Nephron (organoid): ENCODE data around the gene HPRT1.

Experiments
- H3K27ac Mint-ChIP-seq, 3 experiments: 2 replicates each; pipeline ENCODE4 v1.8.0; 2020; ENCODE audit warnings: mixed read lengths in 3 of 3, mild to moderate bottlenecking in 2 of 3, moderate library complexity in 1 of 3
- H3K27me3 Mint-ChIP-seq: 2 replicates; pipeline ENCODE4 v1.8.0; 2021; ENCODE audit warnings: low read depth, mild to moderate bottlenecking, moderate library complexity, mixed read lengths
- H3K36me3 Mint-ChIP-seq: 2 replicates; pipeline ENCODE4 v1.8.0; 2020; ENCODE audit warnings: low read depth, mixed read lengths
- H3K4me1 Mint-ChIP-seq: 2 replicates; pipeline ENCODE4 v1.8.0; 2020; ENCODE audit warnings: mixed read lengths
- H3K4me3 Mint-ChIP-seq, 3 experiments: 2 replicates each; pipeline ENCODE4 v1.8.0; 2020; ENCODE audit warnings: mild to moderate bottlenecking in 3 of 3, mixed read lengths in 3 of 3, moderate library complexity in 2 of 3
- H3K9me3 Mint-ChIP-seq: 2 replicates; pipeline ENCODE4 v1.8.0; 2020; ENCODE audit warnings: mixed read lengths
- TF ChIP-seq, protein P1 (sequence below), 3 experiments: fragments of 200-600 bp; sonication (generic); IDR thresholded peaks; one replicate each; pipeline ENCODE4 v1.5.0; 2021; ENCODE audit warnings: antibody characterized with exemption in 3 of 3; ENCODE audit not compliant: unreplicated experiment in 3 of 3

The HPRT1 gene

DNA sequence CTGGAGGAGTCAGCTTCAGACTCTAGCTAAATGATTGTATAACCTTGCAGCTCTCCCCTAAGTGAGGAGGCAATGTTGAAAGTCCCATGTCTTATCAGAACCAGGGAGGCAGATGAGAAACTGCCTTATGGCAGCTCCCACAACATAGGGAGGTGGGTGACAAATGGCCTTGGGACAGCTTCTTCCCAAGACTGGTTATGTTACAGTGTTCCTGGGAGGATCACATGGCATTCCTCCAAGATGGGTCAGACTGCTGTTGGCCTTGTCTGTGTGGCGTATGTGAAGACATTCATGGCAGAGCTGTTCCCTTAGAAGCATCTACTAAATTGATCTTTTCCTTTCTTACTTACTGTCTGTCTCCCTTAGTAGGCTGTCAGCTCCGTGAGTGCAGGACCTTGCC, 42.0 kb downstream of the HPRT1 start:
- peaks cover 28% of the 10 kb centered on the region for H3K36me3 Mint-ChIP-seq
- peaks cover 9% of the 10 kb centered on the region for H3K9me3 Mint-ChIP-seq
- no peaks in the 10 kb centered on the region for H3K27me3 Mint-ChIP-seq
- no peak overlapping the region for H3K4me3 Mint-ChIP-seq
- no peaks in the 10 kb centered on the region for H3K4me1 Mint-ChIP-seq
- H3K27ac Mint-ChIP-seq: peak overlapping the region in 1 of 3 experiments; percentile 70
- TF ChIP-seq, protein P1, sequence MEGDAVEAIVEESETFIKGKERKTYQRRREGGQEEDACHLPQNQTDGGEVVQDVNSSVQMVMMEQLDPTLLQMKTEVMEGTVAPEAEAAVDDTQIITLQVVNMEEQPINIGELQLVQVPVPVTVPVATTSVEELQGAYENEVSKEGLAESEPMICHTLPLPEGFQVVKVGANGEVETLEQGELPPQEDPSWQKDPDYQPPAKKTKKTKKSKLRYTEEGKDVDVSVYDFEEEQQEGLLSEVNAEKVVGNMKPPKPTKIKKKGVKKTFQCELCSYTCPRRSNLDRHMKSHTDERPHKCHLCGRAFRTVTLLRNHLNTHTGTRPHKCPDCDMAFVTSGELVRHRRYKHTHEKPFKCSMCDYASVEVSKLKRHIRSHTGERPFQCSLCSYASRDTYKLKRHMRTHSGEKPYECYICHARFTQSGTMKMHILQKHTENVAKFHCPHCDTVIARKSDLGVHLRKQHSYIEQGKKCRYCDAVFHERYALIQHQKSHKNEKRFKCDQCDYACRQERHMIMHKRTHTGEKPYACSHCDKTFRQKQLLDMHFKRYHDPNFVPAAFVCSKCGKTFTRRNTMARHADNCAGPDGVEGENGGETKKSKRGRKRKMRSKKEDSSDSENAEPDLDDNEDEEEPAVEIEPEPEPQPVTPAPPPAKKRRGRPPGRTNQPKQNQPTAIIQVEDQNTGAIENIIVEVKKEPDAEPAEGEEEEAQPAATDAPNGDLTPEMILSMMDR (IDR thresholded peaks at IDR 0.05; ENCODE audit: unreplicated experiment in 3 of 3): no peak

DNA sequence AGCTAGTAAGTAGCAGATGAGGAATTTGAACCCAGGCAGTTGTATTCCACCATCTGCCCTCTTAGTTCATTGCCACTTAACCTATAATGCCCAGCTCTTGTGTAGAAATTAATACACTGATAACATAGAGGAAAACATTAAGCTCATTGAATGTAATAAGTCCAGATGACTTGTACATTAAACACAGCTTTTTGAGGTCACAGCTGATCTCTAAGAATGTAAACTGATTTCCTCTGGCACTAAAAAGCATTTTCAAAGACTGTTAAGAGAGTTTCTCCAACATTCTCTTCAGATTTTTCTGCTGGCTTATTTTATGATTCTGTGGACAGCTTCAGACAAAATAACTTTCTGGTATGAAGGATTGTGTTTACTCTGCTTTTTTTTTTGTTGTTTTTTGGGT, 42.7 kb downstream of the HPRT1 start:
- H3K4me1 Mint-ChIP-seq: no peaks in the 10 kb centered on the region
- H3K4me3 Mint-ChIP-seq: no peak overlapping the region
- H3K36me3 Mint-ChIP-seq: peaks cover 31% of the 10 kb centered on the region
- TF ChIP-seq, protein P1 (IDR thresholded peaks at IDR 0.05; ENCODE audit: unreplicated experiment in 3 of 3): no peak
- H3K27me3 Mint-ChIP-seq: no peaks in the 10 kb centered on the region
- H3K27ac Mint-ChIP-seq: peak overlapping the region in 1 of 3 experiments; percentile 33
- peaks cover 10% of the 10 kb centered on the region for H3K9me3 Mint-ChIP-seq

DNA sequence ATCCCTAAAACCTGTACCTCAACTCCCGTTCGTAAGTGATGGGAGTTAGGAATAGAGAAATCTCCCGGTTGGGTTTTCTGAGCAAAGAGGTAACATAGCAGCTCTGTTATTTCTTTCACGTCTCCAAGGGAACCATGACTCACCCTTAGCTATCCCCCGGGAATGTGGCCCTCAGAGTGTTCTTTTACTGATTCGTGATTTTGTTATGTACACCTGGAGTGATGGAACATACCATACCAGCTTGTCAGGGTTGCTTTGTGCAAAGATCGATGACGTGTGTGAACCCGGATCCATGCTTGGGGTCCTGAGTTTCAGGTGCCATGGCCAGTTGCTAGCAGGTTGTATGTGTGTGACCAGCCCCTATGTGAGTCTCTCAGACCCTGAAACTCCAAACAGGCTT, 52.6 kb downstream of the HPRT1 start:
- Mint-ChIP-seq H3K27ac (no peak overlapping the region), H3K4me1 (no peaks in the 10 kb centered on the region), H3K36me3 (peaks cover 12% of the 10 kb centered on the region), H3K27me3 (no peaks in the 10 kb centered on the region), H3K9me3 (peaks cover 4% of the 10 kb centered on the region), H3K4me3 (no peak overlapping the region)
- TF ChIP-seq, protein P1 (IDR thresholded peaks at IDR 0.05; ENCODE audit: unreplicated experiment in 3 of 3): no peak

DNA sequence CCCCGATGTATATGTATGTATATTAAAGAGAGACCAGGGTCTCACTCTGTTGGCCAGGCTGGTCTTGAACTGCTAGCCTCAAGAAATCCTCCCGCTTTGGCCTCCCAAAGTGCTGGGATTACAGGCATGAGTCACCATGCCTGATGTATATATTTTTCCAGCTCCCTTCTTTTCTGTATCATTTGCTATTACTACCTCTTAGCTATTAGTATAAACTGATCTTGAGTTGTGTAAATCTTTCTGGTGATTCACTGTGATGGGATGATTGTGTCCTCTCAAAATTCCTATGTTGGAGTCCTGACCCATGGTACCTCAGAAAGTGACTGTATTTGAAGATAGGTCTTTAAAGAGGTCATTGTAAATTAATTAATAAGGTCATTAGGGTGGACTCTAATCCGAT, 53.1 kb downstream of the HPRT1 start:
- Mint-ChIP-seq H3K27ac (no peak overlapping the region), H3K27me3 (no peaks in the 10 kb centered on the region), H3K9me3 (peaks cover 4% of the 10 kb centered on the region), H3K4me3 (no peak overlapping the region), H3K36me3 (peaks cover 12% of the 10 kb centered on the region), H3K4me1 (no peaks in the 10 kb centered on the region)
- TF ChIP-seq, protein P1 (IDR thresholded peaks at IDR 0.05; ENCODE audit: unreplicated experiment in 3 of 3): no peak

DNA sequence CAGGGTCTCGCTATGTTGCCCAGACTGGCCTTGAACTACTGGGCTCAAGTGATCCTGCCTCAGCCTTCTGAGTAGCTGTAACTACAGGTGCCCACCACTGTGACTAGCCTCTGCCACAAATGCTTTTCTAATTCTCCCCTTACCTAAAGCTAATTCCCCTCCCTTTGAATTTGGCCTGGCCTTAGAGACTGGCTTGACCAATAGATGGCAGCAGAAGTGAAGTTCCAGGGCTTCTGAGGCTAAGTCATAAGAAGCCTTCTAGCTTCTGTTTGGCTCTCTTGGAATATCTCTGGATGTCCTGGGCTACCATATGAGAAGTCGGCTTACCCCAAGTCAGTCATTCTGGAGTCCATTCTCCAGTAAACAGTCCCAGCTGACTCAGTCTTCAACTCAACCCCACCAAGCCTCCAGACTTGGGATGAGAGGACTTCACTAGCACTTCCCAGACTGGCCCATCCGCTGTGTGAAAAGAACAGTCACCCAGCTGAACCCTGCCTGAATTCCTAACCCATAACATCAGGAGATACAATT, 61.0 kb downstream of the HPRT1 start:
- H3K4me1 Mint-ChIP-seq: peaks cover 10% of the 10 kb centered on the region
- H3K27me3 Mint-ChIP-seq: no peaks in the 10 kb centered on the region
- H3K9me3 Mint-ChIP-seq: no peaks in the 10 kb centered on the region
- no peak overlapping the region for H3K4me3 Mint-ChIP-seq
- TF ChIP-seq, protein P1 (IDR thresholded peaks at IDR 0.05; ENCODE audit: unreplicated experiment in 3 of 3): peak; percentile 29 to 59 (median 42)
- no peaks in the 10 kb centered on the region for H3K36me3 Mint-ChIP-seq
- H3K27ac Mint-ChIP-seq: peak overlapping the region in 1 of 3 experiments; percentile 17

DNA sequence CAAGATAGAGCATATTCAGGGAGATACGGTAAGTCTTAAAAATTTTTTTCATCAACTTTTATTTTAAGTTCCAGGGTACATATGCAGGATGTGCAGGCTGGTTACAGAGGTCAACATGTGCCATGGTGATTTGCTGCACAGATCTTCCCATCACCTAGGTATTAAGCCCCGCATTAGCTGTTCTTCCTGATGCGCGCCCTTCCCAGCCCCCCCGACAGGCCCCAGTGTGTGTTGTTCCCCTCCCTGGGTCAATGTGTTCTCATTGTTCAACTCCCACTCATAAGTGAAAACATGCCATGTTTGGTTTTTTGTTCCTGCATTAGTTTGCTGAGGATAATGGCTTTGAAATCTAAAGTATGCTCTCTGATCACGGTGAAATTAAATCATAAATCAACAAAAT, 64.2 kb downstream of the HPRT1 start:
- no peak overlapping the region for H3K4me3 Mint-ChIP-seq
- H3K9me3 Mint-ChIP-seq: peaks cover 2% of the 10 kb centered on the region
- H3K36me3 Mint-ChIP-seq: no peaks in the 10 kb centered on the region
- peak overlapping the region in 1 of 3 experiments; percentile 66 for H3K27ac Mint-ChIP-seq
- peaks cover 10% of the 10 kb centered on the region for H3K4me1 Mint-ChIP-seq
- TF ChIP-seq, protein P1 (IDR thresholded peaks at IDR 0.05; ENCODE audit: unreplicated experiment in 3 of 3): no peak
- H3K27me3 Mint-ChIP-seq: no peaks in the 10 kb centered on the region
